ENCODE results near the gene EZR.
A peak's percentile ranks its signal among the peaks of the same experiment; 100 is the strongest.

EZR gene

GRCh38 chr6:158743033-158743651 lies 76.0 kb downstream of the EZR start:
- Mint-ChIP-seq H3K9me3 (ENCODE audit: low read depth) (peaks cover 10% of the 10 kb centered on the region), H3K36me3 (peaks cover 27% of the 10 kb centered on the region), H3K27me3 (no peaks in the 10 kb centered on the region), H3K27ac (no peak overlapping the region), H3K4me1 (ENCODE audit: low read depth) (no peaks in the 10 kb centered on the region), H3K4me3 (no peak overlapping the region)

GRCh38 chr6:158739673-158740072 lies 79.5 kb downstream of the EZR start:
- Mint-ChIP-seq H3K4me3 (no peak overlapping the region), H3K27me3 (no peaks in the 10 kb centered on the region), H3K4me1 (ENCODE audit: low read depth) (no peaks in the 10 kb centered on the region), H3K9me3 (ENCODE audit: low read depth) (peaks cover 10% of the 10 kb centered on the region), H3K36me3 (peaks cover 30% of the 10 kb centered on the region), H3K27ac (no peak overlapping the region)

GRCh38 chr6:158737710-158738615 lies 81.2 kb downstream of the EZR start:
- Mint-ChIP-seq H3K4me1 (ENCODE audit: low read depth) (no peaks in the 10 kb centered on the region), H3K27ac (no peak overlapping the region), H3K27me3 (no peaks in the 10 kb centered on the region), H3K9me3 (ENCODE audit: low read depth) (peaks cover 10% of the 10 kb centered on the region), H3K4me3 (no peak overlapping the region), H3K36me3 (peaks cover 28% of the 10 kb centered on the region)

- H3K36me3 Mint-ChIP-seq, result peaks cover 33% of the 10 kb centered on the region
- H3K27ac Mint-ChIP-seq, result no peak overlapping the region
- H3K27me3 Mint-ChIP-seq, result no peaks in the 10 kb centered on the region
- no peaks in the 10 kb centered on the region for H3K4me1 Mint-ChIP-seq (ENCODE audit: low read depth)
- H3K9me3 Mint-ChIP-seq (ENCODE audit: low read depth), result peaks cover 10% of the 10 kb centered on the region
- no peak overlapping the region for H3K4me3 Mint-ChIP-seq
These were observed 82.0 kb downstream of the EZR start for GRCh38 chr6:158737082-158737709.

- Mint-ChIP-seq H3K27me3 (no peaks in the 10 kb centered on the region), H3K4me3 (no peak overlapping the region), H3K4me1 (ENCODE audit: low read depth) (no peaks in the 10 kb centered on the region), H3K36me3 (peaks cover 37% of the 10 kb centered on the region), H3K27ac (no peak overlapping the region), H3K9me3 (ENCODE audit: low read depth) (peaks cover 10% of the 10 kb centered on the region)
These were observed 84.2 kb downstream of the EZR start for GRCh38 chr6:158735009-158735408.

GRCh38 chr6:158730541-158730907 lies 88.6 kb downstream of the EZR start:
- H3K27me3 Mint-ChIP-seq, result no peaks in the 10 kb centered on the region
- peaks cover 30% of the 10 kb centered on the region for H3K36me3 Mint-ChIP-seq

GRCh38 chr6:158729906-158730540 lies 89.1 kb downstream of the EZR start:
- H3K4me3 Mint-ChIP-seq, result no peak overlapping the region
- H3K4me1 Mint-ChIP-seq (ENCODE audit: low read depth), result no peaks in the 10 kb centered on the region
- peaks cover 30% of the 10 kb centered on the region for H3K36me3 Mint-ChIP-seq
- no peaks in the 10 kb centered on the region for H3K9me3 Mint-ChIP-seq (ENCODE audit: low read depth)
- H3K27me3 Mint-ChIP-seq, result no peaks in the 10 kb centered on the region
- no peak overlapping the region for H3K27ac Mint-ChIP-seq

More at GRCh38 chr6:158730541-158730907, 88.6 kb downstream of the EZR start:
- H3K4me3 Mint-ChIP-seq, result no peak overlapping the region
- no peak overlapping the region for H3K27ac Mint-ChIP-seq
- H3K4me1 Mint-ChIP-seq (ENCODE audit: low read depth), result no peaks in the 10 kb centered on the region
- H3K9me3 Mint-ChIP-seq (ENCODE audit: low read depth), result no peaks in the 10 kb centered on the region

- Mint-ChIP-seq H3K4me3 (no peak overlapping the region), H3K9me3 (ENCODE audit: low read depth) (no peaks in the 10 kb centered on the region), H3K36me3 (peaks cover 24% of the 10 kb centered on the region), H3K4me1 (ENCODE audit: low read depth) (peaks cover 10% of the 10 kb centered on the region), H3K27me3 (no peaks in the 10 kb centered on the region), H3K27ac (no peak overlapping the region)
These were observed 93.5 kb downstream of the EZR start for GRCh38 chr6:158725704-158726103.

GRCh38 chr6:158722176-158722729 lies 96.9 kb downstream of the EZR start:
- H3K9me3 Mint-ChIP-seq (ENCODE audit: low read depth), result no peaks in the 10 kb centered on the region
- no peak overlapping the region for H3K27ac Mint-ChIP-seq
- H3K27me3 Mint-ChIP-seq, result no peaks in the 10 kb centered on the region
- peaks cover 38% of the 10 kb centered on the region for H3K4me1 Mint-ChIP-seq (ENCODE audit: low read depth)
- H3K36me3 Mint-ChIP-seq, result peaks cover 25% of the 10 kb centered on the region
- no peak overlapping the region for H3K4me3 Mint-ChIP-seq

GRCh38 chr6:158718461-158719046 lies 100.6 kb downstream of the EZR start:
- no peak overlapping the region for H3K27ac Mint-ChIP-seq
- H3K4me1 Mint-ChIP-seq (ENCODE audit: low read depth), result peaks cover 52% of the 10 kb centered on the region
- no peaks in the 10 kb centered on the region for H3K27me3 Mint-ChIP-seq
- peaks cover 24% of the 10 kb centered on the region for H3K36me3 Mint-ChIP-seq
- no peak overlapping the region for H3K4me3 Mint-ChIP-seq
- no peaks in the 10 kb centered on the region for H3K9me3 Mint-ChIP-seq (ENCODE audit: low read depth)

- Mint-ChIP-seq H3K4me1 (ENCODE audit: low read depth) (peaks cover 52% of the 10 kb centered on the region), H3K36me3 (peaks cover 27% of the 10 kb centered on the region), H3K27me3 (no peaks in the 10 kb centered on the region), H3K9me3 (ENCODE audit: low read depth) (no peaks in the 10 kb centered on the region), H3K27ac (peak overlapping the region; percentile 16), H3K4me3 (peak overlapping the region; percentile 57)
These were observed 101.5 kb downstream of the EZR start for GRCh38 chr6:158717341-158718330.
